Lower leg skin (tissue), 3 donors: ENCODE results near the gene DRGX.

ENCODE experiments used
- POLR2A ChIP-seq, 2 donors: fragments of 450-650 bp; IDR thresholded peaks; one replicate each; pipeline ENCODE4 v1.6.1; 2016 to 2017; ENCODE audit warnings: antibody characterized with exemption in 2 of 2, mild to moderate bottlenecking in 1 of 2, moderate library complexity in 1 of 2
- TF ChIP-seq, protein P1 (sequence below), 3 donors: fragments of 450-650 bp; IDR thresholded peaks; one replicate each; pipeline ENCODE4 v1.5.1; 2016; ENCODE audit warnings: antibody characterized with exemption in 3 of 3, mild to moderate bottlenecking in 3 of 3, moderate library complexity in 2 of 3

DNA sequence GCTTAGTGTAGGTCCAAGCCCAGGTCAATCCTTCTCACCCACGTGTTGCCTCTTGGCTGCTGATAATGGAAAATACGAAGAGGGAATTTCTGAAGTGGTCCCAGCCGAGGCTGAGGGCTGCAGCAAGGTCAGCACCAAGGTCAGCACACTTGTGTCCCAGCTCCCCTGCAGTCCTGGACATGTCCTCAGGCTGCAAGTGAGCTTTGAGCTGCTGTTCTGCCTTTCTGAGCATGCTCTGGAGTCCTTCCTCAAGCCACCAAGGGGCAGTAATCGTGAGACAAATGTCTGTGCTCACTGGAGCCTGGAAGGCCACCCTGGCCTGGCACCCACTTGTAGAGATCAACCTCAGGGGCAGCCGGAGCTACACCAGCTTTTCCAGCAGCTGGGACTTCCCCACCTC, 28.3 kb downstream of the DRGX start:
- TF ChIP-seq, protein P1, sequence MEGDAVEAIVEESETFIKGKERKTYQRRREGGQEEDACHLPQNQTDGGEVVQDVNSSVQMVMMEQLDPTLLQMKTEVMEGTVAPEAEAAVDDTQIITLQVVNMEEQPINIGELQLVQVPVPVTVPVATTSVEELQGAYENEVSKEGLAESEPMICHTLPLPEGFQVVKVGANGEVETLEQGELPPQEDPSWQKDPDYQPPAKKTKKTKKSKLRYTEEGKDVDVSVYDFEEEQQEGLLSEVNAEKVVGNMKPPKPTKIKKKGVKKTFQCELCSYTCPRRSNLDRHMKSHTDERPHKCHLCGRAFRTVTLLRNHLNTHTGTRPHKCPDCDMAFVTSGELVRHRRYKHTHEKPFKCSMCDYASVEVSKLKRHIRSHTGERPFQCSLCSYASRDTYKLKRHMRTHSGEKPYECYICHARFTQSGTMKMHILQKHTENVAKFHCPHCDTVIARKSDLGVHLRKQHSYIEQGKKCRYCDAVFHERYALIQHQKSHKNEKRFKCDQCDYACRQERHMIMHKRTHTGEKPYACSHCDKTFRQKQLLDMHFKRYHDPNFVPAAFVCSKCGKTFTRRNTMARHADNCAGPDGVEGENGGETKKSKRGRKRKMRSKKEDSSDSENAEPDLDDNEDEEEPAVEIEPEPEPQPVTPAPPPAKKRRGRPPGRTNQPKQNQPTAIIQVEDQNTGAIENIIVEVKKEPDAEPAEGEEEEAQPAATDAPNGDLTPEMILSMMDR (IDR thresholded peaks at IDR 0.05): no peak
- no peak for TF ChIP-seq POLR2A (IDR thresholded peaks at IDR 0.05)
